ENCODE measurements around the gene CYGB.
A peak's percentile ranks its signal among the peaks of the same experiment; 100 is the strongest.

The CYGB gene

DNA sequence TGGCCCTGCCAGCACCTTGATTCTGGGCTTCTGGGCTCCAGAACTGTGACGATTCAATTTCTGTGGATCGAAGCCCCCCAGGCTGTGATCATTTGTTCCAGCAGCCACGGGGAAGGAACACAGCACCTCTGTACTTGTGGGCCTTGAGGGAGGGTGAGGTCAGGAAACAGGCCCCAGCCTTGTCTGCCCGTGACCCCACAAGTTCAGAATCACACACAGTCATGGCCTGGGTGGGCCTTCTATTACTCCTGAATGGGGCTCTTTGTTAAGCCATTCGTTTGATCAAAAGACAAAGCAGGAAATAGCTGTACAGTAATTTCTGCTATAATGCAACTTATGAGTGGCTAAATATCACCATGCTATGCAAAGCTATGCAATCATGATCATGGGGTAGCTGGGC lies 38.1 kb upstream of the CYGB start:
- H3K9ac ChIP-seq (ENCODE audit: low read length) = no peak overlapping the region
- H3K27me3 ChIP-seq (ENCODE audit: control insufficient read depth, insufficient read depth, low read length) = no peaks in the 10 kb centered on the region
- H3K9me3 ChIP-seq (ENCODE audit: control insufficient read depth, low read length) = no peaks in the 10 kb centered on the region
- H3K4me1 ChIP-seq (ENCODE audit: control insufficient read depth, insufficient read depth, low read length) = peaks cover 17% of the 10 kb centered on the region
- H3K36me3 ChIP-seq (ENCODE audit: control insufficient read depth, insufficient read depth, low read length) = peaks cover 4% of the 10 kb centered on the region
- no peak overlapping the region for H3K4me3 ChIP-seq (ENCODE audit: low read length)

GRCh38 chr17:76574166-76574565 lies 36.7 kb upstream of the CYGB start:
- H3K9me3 ChIP-seq (ENCODE audit: control insufficient read depth, low read length) = no peaks in the 10 kb centered on the region
- H3K9ac ChIP-seq (ENCODE audit: low read length) = no peak overlapping the region
- no peaks in the 10 kb centered on the region for H3K27me3 ChIP-seq (ENCODE audit: control insufficient read depth, insufficient read depth, low read length)
- H3K4me3 ChIP-seq (ENCODE audit: low read length) = no peak overlapping the region
- peaks cover 5% of the 10 kb centered on the region for H3K36me3 ChIP-seq (ENCODE audit: control insufficient read depth, insufficient read depth, low read length)
- H3K4me1 ChIP-seq (ENCODE audit: control insufficient read depth, insufficient read depth, low read length) = peaks cover 17% of the 10 kb centered on the region

DNA sequence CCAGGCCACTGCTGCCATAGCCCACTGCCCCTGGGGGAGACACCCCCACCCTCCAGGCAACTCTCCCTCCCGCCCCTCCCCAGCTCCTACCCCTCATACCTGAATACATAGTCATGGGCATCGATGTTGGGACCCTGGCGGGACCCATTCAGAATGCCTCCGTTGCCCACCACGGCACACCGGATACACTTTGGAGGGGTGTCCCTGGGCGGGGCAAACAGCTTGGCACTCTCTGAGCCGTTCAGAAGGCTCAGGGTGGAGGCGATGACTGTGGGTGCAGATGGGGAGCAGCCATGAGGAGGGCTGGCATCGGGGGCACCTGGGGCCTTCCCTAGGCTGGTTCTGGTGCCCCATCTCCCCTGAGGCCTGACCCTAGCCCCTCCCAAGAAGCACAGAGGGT lies 35.6 kb upstream of the CYGB start:
- Histone ChIP-seq H3K27me3 (ENCODE audit: control insufficient read depth, insufficient read depth, low read length) (no peaks in the 10 kb centered on the region), H3K9me3 (ENCODE audit: control insufficient read depth, low read length) (no peaks in the 10 kb centered on the region), H3K4me3 (ENCODE audit: low read length) (no peak overlapping the region), H3K4me1 (ENCODE audit: control insufficient read depth, insufficient read depth, low read length) (peaks cover 11% of the 10 kb centered on the region), H3K36me3 (ENCODE audit: control insufficient read depth, insufficient read depth, low read length) (peaks cover 5% of the 10 kb centered on the region), H3K9ac (ENCODE audit: low read length) (no peak overlapping the region)

- Histone ChIP-seq H3K27me3 (ENCODE audit: control insufficient read depth, insufficient read depth, low read length) (peaks cover 3% of the 10 kb centered on the region), H3K4me3 (ENCODE audit: low read length) (no peak overlapping the region), H3K9ac (ENCODE audit: low read length) (no peak overlapping the region), H3K9me3 (ENCODE audit: control insufficient read depth, low read length) (no peaks in the 10 kb centered on the region), H3K36me3 (ENCODE audit: control insufficient read depth, insufficient read depth, low read length) (peaks cover 5% of the 10 kb centered on the region), H3K4me1 (ENCODE audit: control insufficient read depth, insufficient read depth, low read length) (peaks cover 10% of the 10 kb centered on the region)
Measured at GRCh38 chr17:76572201-76572910, 34.8 kb upstream of the CYGB start.

DNA sequence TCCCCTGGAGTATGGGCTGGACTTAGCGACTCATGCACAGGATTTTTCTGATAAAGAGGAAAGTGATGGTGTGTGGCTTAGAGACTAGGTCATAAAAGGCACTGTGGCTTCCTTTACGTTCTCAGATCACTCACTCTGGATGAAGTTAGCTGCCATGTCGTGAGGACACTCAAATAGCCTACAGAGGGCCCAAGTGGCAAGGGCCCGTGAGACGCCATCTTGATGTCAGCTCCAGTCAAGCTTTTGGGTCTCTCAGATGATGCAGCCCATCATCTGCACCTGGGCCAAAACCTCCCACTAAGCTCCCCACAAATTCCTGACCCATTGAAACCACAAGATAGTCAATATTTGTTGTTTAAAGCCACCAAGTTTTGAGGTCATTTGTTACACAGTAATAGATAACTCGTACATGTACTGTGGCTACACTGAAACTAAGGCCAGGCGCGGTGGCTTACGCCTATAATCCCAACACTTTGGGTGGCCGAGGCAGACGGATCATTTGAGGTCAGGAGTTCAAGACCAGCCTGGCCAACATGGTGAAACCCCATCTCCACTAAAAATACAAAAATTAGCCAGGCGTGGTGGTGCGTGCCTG lies 33.5 kb upstream of the CYGB start:
- peaks cover 3% of the 10 kb centered on the region for H3K27me3 ChIP-seq (ENCODE audit: control insufficient read depth, insufficient read depth, low read length)
- H3K9ac ChIP-seq (ENCODE audit: low read length) = no peak overlapping the region
- peaks cover 9% of the 10 kb centered on the region for H3K4me1 ChIP-seq (ENCODE audit: control insufficient read depth, insufficient read depth, low read length)
- peaks cover 5% of the 10 kb centered on the region for H3K36me3 ChIP-seq (ENCODE audit: control insufficient read depth, insufficient read depth, low read length)
- no peak overlapping the region for H3K4me3 ChIP-seq (ENCODE audit: low read length)
- no peaks in the 10 kb centered on the region for H3K9me3 ChIP-seq (ENCODE audit: control insufficient read depth, low read length)

DNA sequence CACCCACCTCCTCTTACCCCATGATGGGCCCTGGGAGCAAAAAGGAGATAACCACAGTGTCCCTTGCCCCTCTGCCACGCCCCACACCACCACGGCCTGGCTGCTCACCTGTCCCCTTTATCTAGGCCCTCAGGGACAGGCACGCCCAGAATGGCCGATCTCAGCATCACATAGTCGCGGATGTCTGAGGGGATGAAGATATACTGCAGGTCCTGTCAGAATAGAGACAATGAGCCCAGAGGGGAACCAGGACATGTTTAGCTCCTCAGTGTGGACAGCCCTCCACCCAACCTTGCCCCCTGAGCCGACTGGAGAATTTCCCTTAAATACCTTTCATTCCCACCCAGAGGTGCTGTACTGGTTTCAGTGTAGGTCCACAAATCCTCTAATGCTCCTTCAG lies 32.9 kb upstream of the CYGB start:
- H3K9ac ChIP-seq (ENCODE audit: low read length) = no peak overlapping the region
- no peak overlapping the region for H3K4me3 ChIP-seq (ENCODE audit: low read length)
- peaks cover 9% of the 10 kb centered on the region for H3K4me1 ChIP-seq (ENCODE audit: control insufficient read depth, insufficient read depth, low read length)
- H3K9me3 ChIP-seq (ENCODE audit: control insufficient read depth, low read length) = no peaks in the 10 kb centered on the region
- H3K27me3 ChIP-seq (ENCODE audit: control insufficient read depth, insufficient read depth, low read length) = peaks cover 3% of the 10 kb centered on the region
- peaks cover 9% of the 10 kb centered on the region for H3K36me3 ChIP-seq (ENCODE audit: control insufficient read depth, insufficient read depth, low read length)

- Histone ChIP-seq H3K9me3 (ENCODE audit: control insufficient read depth, low read length) (no peaks in the 10 kb centered on the region), H3K9ac (ENCODE audit: low read length) (no peak overlapping the region), H3K27me3 (ENCODE audit: control insufficient read depth, insufficient read depth, low read length) (peaks cover 3% of the 10 kb centered on the region), H3K4me3 (ENCODE audit: low read length) (no peak overlapping the region), H3K4me1 (ENCODE audit: control insufficient read depth, insufficient read depth, low read length) (peaks cover 9% of the 10 kb centered on the region), H3K36me3 (ENCODE audit: control insufficient read depth, insufficient read depth, low read length) (peaks cover 14% of the 10 kb centered on the region)
Measured at GRCh38 chr17:76569607-76570279, 32.2 kb upstream of the CYGB start.

DNA sequence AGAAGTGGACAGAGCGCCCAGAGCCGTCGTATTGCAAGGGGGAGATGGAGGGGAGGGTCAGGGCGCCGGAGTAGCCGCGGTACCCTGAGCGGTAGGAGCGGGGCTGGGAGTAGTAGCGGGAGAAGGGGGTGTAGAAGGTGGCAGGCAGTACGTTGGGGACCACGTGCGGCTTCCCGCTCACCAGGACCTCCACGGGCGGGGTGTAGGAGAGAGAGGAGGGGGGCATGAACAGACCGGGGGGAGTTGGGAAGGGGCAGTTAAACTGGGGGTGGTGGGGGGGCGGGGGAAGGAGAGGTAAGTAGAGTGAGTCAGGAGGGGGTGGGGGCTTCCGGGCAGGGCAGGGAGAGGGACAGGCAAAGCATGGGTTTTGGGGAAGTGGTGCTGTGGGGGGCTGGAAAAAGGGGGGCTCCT lies 31.3 kb upstream of the CYGB start:
- peaks cover 14% of the 10 kb centered on the region for H3K36me3 ChIP-seq (ENCODE audit: control insufficient read depth, insufficient read depth, low read length)
- no peaks in the 10 kb centered on the region for H3K9me3 ChIP-seq (ENCODE audit: control insufficient read depth, low read length)
- H3K27me3 ChIP-seq (ENCODE audit: control insufficient read depth, insufficient read depth, low read length) = peaks cover 3% of the 10 kb centered on the region
- peaks cover 9% of the 10 kb centered on the region for H3K4me1 ChIP-seq (ENCODE audit: control insufficient read depth, insufficient read depth, low read length)
- H3K9ac ChIP-seq (ENCODE audit: low read length) = no peak overlapping the region
- H3K4me3 ChIP-seq (ENCODE audit: low read length) = no peak overlapping the region

DNA sequence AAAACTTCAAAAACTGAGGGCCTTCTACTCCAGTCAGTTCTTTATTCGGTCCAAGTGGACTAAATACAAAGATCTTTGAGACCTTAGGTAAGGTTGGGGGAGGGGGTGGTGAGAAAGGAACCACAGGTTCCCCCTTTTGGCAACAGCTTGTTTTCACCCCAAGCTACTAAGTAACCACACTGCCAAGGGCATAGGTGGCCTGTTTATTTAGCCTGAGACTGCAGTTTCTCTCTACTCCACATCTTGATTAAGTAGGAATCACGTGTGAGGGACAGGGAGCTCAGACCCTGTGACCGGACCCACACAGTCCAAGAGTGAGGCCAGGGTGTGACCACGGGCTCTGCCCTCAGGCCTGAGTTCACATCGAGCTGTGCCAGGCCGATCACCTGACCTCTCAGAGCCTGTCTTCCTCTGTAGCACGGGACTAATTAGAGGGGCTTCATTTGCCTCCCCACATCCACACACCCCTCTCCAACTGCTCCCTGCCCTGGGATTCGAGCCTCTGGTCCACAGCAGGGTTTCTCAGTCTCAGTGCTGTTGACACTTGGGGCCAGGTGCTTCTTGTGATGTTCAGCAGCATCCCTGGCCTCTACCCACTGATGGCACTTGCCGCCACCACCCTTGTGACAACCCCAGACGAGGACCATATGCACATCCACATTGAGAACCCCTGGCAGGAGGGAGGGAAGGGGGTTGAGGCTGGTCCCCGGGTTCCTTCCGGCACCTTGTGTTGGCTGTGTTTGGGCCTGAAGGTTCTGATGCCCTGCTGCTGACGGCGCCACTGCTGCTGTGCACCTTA lies 30.3 kb upstream of the CYGB start:
- Histone ChIP-seq H3K9ac (ENCODE audit: low read length) (peak overlapping the region; percentile 28), H3K36me3 (ENCODE audit: control insufficient read depth, insufficient read depth, low read length) (peaks cover 14% of the 10 kb centered on the region), H3K9me3 (ENCODE audit: control insufficient read depth, low read length) (no peaks in the 10 kb centered on the region), H3K4me1 (ENCODE audit: control insufficient read depth, insufficient read depth, low read length) (peaks cover 9% of the 10 kb centered on the region), H3K27me3 (ENCODE audit: control insufficient read depth, insufficient read depth, low read length) (peaks cover 3% of the 10 kb centered on the region), H3K4me3 (ENCODE audit: low read length) (no peak overlapping the region)

- Histone ChIP-seq H3K9me3 (ENCODE audit: control insufficient read depth, low read length) (no peaks in the 10 kb centered on the region), H3K4me3 (ENCODE audit: low read length) (no peak overlapping the region), H3K27me3 (ENCODE audit: control insufficient read depth, insufficient read depth, low read length) (peaks cover 3% of the 10 kb centered on the region), H3K4me1 (ENCODE audit: control insufficient read depth, insufficient read depth, low read length) (peaks cover 10% of the 10 kb centered on the region), H3K36me3 (ENCODE audit: control insufficient read depth, insufficient read depth, low read length) (peaks cover 14% of the 10 kb centered on the region), H3K9ac (ENCODE audit: low read length) (no peak overlapping the region)
Measured at GRCh38 chr17:76566988-76567431, 29.5 kb upstream of the CYGB start.

- H3K4me1 ChIP-seq (ENCODE audit: control insufficient read depth, insufficient read depth, low read length) = peaks cover 14% of the 10 kb centered on the region
- H3K4me3 ChIP-seq (ENCODE audit: low read length) = no peak overlapping the region
- H3K27me3 ChIP-seq (ENCODE audit: control insufficient read depth, insufficient read depth, low read length) = peaks cover 3% of the 10 kb centered on the region
- H3K9me3 ChIP-seq (ENCODE audit: control insufficient read depth, low read length) = no peaks in the 10 kb centered on the region
- peaks cover 14% of the 10 kb centered on the region for H3K36me3 ChIP-seq (ENCODE audit: control insufficient read depth, insufficient read depth, low read length)
- H3K9ac ChIP-seq (ENCODE audit: low read length) = no peak overlapping the region
Measured at GRCh38 chr17:76566613-76566943, 29.1 kb upstream of the CYGB start.

Data from mucosa of stomach (tissue), 1 donor.